HG03457 (cell line): ENCODE data around the gene LYG2.
"Not testable (repeated sequence)": the region's sequence is repeated elsewhere in the genome, so short reads cannot be mapped to it uniquely, and the experiment has no call there.

Source experiments
- ATAC-seq: cut with Tn5 transposase; IDR thresholded peaks from one replicate; pipeline ENCODE4 v1.9.1; 2021; ENCODE audit warnings: moderate number of reproducible peaks; ENCODE audit not compliant: unreplicated experiment

Gene LYG2

DNA sequence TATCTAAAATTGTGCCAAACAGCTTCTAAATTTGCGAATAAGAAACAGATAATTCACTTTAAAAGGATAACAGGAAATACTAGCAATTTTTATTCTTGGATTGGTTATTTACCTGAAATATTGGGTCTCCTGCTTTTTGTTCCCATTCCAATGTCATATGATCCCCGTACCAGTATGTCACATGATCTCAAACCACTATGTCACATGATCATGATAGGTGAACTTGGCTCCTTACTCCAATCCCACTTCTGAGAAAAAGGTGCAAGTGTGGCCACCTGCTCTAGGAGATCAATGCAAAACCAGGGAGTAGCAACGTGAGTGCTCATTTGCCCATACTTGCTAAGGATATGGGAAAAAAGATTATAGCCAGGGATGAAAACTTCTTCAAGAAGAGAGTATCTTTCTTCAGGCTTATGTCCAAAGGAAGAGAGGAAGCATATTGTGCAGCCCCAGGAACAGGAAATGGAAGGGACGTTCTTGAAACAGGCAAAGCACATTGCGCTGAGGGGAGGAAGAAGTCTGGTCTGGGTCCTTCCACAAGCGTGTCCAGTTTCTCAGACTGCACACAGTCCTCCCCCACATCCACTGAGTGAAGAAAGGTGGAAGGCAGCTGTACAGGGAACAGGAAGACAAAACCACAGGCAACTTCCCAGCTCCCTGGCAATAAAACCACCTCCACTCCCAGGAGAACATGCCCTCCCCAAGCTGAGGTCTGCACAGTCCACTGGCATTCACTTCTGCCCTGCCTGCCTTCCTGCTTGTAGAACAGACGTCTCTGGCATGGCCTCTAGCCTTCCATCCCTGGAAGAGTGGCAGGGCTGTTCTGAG lies at the start of gene LYG2:
Gene LYG2 (minus strand): TSS at position 176 of the 828 bp plus-strand sequence. CDS start 1,406 bp downstream, outside the sequence.
- ATAC-seq = no peak

DNA sequence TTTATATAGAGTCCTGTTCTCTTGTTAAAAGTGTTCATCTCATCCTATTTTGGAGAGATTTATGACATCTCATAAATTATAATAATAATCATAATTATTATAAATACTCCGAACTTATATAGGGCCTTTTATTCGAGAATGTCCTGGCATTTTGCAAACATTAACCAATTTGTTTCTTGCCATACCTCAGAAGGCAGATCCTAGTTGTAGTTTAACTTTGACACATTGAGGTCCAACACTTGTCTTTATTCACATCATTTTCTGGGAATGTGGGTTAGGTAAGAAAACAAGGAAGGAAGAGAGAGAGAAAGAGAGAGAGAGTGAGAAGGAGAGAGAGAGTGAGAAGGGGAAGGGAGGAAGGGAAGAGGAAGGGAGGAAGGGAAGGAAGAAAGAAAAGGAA lies 45.6 kb upstream of the LYG2 start, which contains the start of gene LYG1:
Gene LYG1 (minus strand): TSS at position 101 of the 400 bp plus-strand sequence. CDS start 5,527 bp downstream, outside the sequence.
- not testable (repeated sequence) for ATAC-seq

- no peak for ATAC-seq
Measured at GRCh38 chr2:99299580-99299979, 44.1 kb upstream of the LYG2 start.

DNA sequence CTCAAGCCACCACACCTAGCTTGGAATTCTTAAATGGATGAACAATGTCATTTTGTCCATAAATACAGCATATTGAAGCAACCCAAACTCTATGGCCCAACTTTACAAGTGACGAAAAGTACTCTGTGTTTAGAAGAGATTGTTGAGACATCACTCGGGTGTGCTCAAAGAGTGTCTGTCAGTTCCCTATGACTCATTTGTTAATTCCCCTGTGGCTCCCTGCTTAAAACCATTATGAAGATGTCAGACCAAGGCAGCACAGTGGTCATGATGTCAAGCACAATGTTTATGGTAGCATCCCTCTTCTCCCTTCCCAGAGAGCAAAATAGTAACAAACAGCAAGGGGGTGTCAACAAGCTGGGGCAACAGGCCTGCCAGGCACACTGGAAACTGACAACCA lies 42.5 kb upstream of the LYG2 start:
- no peak for ATAC-seq

DNA sequence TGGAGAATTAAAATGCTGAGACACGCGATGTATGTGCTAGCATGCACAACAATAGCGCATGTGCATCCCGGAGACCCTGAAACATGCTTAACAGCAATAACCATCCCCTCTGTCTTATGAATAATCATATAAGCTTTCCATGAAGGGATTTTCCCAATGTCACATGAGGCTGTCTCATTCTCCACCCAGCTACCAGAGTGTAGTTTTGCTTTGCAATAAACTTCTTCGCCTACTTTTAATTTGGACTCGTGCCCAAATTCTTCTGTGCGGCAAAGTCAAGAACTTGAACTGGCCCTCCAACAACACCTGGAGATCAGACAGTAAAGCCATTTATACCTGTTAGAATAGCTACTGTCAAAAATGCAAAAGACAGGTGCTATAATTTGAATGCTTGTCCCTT lies 30.1 kb upstream of the LYG2 start:
- ATAC-seq = no peak

GRCh38 chr2:99279969-99280695 lies 24.7 kb upstream of the LYG2 start:
- no peak for ATAC-seq

DNA sequence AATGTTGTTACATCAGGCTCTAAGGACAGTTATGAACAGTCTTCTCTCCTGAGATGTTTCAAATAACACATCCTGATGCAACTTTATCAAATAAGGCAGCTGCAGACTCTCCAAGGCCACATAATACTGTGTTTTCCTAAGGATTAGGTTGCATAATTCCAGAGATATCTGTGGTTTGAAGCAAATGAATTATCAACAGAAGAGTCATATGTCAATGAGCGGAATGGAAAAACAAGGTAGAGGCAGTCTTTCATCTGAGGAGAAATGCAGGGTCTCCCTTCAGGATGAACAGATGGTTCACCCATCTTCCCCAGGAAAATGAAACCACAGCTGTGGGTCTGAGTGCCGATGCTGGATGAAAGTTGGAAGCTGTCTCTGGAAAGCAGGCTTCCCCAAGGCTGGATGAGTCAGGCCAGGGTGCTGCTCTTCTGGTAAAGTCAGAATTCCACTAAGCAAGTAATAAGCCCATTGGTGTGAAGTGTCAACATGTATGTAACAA lies 23.4 kb upstream of the LYG2 start:
- no peak for ATAC-seq

- ATAC-seq = not testable (repeated sequence)
Measured at GRCh38 chr2:99278195-99278765, 22.8 kb upstream of the LYG2 start.

DNA sequence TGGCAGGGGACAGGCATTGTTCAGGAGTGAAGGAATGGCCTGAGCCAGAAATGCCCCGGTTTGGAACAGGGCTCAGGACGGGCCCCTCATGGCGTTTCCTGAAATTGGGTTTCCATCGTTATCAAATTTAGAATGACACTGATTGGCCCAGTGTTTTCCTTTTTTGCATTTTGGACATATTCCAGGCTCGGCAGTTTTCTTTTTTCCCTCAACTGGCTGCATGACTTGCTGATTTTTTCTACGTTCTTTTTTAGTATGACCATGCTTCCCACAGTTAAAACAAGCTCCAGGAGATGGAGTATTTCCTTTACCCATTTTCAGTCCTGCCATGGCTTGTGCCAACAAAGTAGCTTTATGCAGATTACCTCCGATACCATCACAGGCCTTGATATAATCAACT lies 20.4 kb upstream of the LYG2 start:
- ATAC-seq = no peak

GRCh38 chr2:99261242-99261641 lies 5.8 kb upstream of the LYG2 start:
- no peak for ATAC-seq

DNA sequence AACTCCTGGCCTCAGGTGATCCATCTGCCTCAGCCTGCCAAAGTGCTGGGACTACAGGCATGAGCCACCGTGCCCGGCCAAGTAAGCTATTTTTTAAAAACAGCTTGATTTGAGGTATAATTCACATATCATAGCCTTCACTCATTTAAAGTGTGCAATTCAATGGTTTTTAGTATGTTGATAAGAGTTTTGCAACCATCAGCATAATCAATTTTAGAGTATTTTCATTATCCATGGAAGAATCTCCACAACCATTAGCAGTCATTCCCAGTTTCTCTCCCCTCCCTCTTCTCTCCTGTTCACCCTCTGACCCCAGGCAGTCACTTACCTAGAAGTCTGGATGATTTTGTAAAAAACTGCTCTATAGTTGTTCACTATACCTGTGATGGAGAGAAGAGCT lies 4.7 kb upstream of the LYG2 start:
- ATAC-seq = no peak

- ATAC-seq = no peak
Measured at GRCh38 chr2:99259465-99259864, 4.0 kb upstream of the LYG2 start.

DNA sequence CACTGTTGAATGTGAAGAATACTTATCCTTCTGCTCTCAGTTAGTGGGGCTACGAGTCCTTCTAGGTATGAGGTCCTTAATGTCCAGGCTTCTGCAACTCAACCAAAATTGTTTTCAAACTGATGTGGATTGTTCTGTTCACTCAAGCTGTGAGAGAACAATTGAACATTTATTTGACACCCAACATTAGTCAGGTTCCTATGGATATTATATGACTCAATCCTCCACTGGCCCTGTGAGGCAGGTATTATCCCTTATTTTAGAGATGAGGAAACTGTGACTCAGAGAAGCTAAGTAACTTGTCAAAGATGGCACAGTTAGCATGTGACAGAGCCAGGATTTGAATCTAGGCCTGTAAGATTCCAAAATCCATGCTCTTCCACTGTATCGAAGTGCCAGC lies 1.2 kb upstream of the LYG2 start:
- no peak for ATAC-seq

DNA sequence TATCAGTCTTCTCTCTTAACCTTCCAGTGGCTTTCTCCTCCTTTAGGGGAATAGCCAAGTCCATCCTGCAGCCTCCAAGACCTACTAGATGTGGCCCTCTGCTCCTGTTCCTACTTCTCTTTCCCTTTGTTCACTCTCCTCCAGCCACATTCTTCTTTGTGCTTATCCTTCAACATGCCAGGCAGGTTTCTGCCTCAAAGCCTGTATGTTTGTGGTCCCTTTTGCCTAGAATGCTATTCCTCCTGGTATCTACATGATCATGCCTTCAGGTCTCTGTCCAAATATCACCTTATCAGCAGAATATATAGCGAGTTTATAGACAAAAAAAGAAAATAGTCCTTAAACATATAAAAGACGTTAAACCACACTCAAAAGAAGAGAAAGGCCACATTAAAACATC lies 5.5 kb downstream of the LYG2 start:
- ATAC-seq = no peak

DNA sequence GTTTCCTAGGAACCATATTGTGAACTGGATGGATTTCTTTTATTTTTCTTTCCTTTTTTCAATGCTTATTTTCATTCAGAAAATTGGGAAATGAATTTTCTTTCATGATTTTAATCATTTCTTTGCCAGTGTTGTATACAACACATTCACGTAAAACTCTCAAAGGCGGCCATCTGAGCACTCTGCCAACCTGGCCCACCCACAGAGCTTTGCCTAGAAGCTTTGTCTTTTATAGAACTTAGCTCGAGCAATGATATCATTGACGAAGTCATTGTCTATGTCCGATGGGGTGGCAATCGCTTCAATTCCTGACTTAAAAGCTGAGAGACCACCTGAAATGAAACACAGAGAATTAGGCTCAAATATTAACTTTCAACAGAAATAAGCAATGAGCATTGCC lies 13.3 kb downstream of the LYG2 start:
- ATAC-seq = no peak

GRCh38 chr2:99240431-99240830 lies 15.0 kb downstream of the LYG2 start:
- no peak for ATAC-seq

GRCh38 chr2:99238599-99238998 lies 16.9 kb downstream of the LYG2 start:
- ATAC-seq = no peak

DNA sequence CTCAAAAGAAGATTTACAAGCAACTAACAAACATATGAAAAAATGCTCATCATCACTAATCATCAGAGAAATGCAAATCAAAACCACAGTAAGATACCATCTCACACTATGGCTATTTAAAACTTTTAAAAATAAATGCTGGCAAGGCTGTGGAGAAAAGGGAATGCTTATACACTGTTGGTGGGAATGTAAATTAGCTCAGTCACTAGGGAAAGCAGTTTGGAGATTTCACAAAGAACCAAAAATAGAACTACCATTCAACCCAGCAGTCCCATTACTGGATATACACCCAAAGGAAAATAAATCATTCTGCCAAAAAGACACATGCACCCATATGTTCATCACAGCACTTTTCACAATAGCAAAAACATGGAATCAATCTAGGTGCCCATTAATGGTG lies 22.3 kb downstream of the LYG2 start:
- ATAC-seq = not testable (repeated sequence)

DNA sequence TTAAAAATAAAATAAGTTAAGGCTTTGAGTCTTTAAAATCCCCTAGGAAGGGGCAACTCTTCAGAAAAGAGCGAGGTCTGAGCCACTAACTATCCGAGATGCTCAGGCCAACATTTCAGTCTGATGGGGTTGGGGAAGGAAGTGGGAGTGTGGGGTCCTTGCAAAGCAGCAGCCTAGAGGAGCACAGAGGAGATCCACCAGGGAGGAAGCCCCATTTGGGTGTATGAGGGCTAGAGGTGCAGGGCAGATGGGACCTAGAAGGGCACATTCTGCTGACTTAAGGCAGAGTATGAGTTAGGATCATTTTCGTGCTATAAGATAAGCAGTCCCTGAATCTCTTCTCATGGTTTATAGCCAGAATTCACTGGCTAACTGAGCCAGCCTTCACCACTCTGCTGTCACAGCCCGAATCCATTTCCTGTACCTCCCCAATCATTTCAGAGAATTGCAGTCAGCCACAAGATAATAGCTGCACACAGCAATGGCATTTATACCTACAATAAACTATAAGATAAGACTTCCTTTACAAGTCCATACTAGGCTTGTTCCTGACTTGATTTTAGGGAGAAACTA lies 37.5 kb downstream of the LYG2 start:
- no peak for ATAC-seq

DNA sequence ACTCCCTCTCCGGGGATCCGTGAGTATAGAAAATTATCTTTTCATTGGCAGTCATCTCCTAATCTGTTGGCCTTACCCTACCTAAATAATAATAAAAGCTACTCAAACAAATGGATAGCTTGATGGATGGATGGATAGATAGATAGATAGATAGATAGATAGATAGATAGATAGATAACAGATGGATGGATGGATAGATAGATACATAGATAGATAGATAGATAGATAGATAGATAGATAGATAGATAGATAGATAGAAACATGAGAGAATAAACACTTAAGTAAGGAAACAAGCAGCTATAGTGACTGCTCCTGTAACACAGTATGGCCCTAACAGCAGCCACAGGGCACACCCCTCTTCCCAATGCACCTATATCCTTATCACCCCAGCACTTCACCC lies 39.4 kb downstream of the LYG2 start:
- no peak for ATAC-seq

DNA sequence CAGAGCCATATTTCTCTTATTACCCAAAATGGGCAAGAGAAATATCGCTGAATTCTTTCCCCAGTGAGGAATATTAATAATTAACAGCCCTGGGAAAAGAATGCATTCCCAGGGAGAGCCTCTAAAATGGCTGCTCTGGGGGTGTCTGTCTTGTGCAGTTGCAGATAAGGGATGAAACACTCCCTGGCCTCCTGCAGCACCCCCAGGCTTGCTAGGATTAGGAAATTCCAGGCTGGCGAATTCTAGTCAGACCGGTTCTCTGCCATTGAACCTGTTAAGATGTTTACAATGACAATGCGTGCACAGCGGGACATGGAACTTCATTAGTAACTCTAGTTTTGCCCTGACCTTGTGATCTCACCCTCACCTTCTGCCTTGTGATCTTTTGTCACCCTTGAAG lies 50.0 kb downstream of the LYG2 start:
- no peak for ATAC-seq
